Measurements from ENCODE around the gene MDM2. TPM values are rescaled to one million over a fixed set of nuclear protein-coding genes. Genes with fewer than 3 reads are reported as not detected.

Gene MDM2
- total RNA-seq, 1 experiment from 2014 or later: 207 TPM

DNA sequence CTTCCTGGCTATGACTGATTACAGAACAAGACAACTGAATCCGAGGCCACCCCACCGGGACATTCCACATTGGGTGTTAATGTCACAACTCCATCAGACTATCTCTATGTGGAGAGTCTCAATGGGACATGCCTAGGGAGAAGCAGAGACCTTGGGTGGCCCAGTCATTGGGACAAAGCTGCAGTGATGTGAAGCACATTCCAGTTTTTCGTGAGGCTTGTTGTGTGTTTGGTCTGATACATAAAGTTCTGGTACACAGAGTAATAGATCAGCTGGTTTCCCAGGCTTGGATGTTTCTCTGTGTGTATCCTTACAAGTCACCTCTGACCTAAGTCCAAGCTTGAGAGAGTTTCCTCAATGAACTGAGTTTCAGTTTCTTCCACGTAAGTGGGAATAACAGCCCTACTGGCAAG lies 82.7 kb downstream of the MDM2 start:
- Mint-ChIP-seq H3K27ac (no peak overlapping the region), H3K4me1 (no peaks in the 10 kb centered on the region), H3K27me3 (ENCODE audit: low read depth) (no peaks in the 10 kb centered on the region), H3K36me3 (no peaks in the 10 kb centered on the region), H3K4me3 (no peak overlapping the region), H3K9me3 (no peaks in the 10 kb centered on the region)
- POLR2A ChIA-PET: no interaction called here
- DNase-seq (ENCODE audit: low spot score) (no peak), ATAC-seq (no peak)
- TF ChIP-seq FOXJ3 (CRISPR knock-in tag; IDR thresholded peaks at IDR 0.05; ENCODE audit: borderline replicate concordance): no peak
- no peak for TF ChIP-seq SP1 (CRISPR knock-in tag; conservative IDR thresholded peaks at IDR 0.05)
- CTCF ChIA-PET: interaction anchor here (0.6 kb wide), 1 partner anchor 18 kb away, joined by 8 read pairs; no protein-coding TSS in a partner anchor

- no peaks in the 10 kb centered on the region for H3K36me3 Mint-ChIP-seq
- no peaks in the 10 kb centered on the region for H3K27me3 Mint-ChIP-seq (ENCODE audit: low read depth)
- ATAC-seq (no peak), DNase-seq (ENCODE audit: low spot score) (no peak)
- no peak overlapping the region for H3K4me3 Mint-ChIP-seq
- no peaks in the 10 kb centered on the region for H3K4me1 Mint-ChIP-seq
- H3K27ac Mint-ChIP-seq: no peak overlapping the region
- CTCF ChIA-PET: interaction anchor here (0.6 kb wide), 1 partner anchor 19 kb away, joined by 8 read pairs; no protein-coding TSS in a partner anchor
- no peaks in the 10 kb centered on the region for H3K9me3 Mint-ChIP-seq
- TF ChIP-seq ATF2 (CRISPR knock-in tag; IDR thresholded peaks at IDR 0.05; ENCODE audit: borderline replicate concordance, low read depth) (no peak), ZNF671 (CRISPR knock-in tag; IDR thresholded peaks at IDR 0.05) (no peak), EMX1 (CRISPR knock-in tag; IDR thresholded peaks at IDR 0.05) (no peak), JUN (CRISPR knock-in tag; IDR thresholded peaks at IDR 0.05) (no peak), ZNF219 (CRISPR knock-in tag; IDR thresholded peaks at IDR 0.05; ENCODE audit: borderline replicate concordance) (no peak), AFF4 (CRISPR knock-in tag; IDR thresholded peaks at IDR 0.05; ENCODE audit: borderline replicate concordance) (no peak), ZNF396 (CRISPR knock-in tag; IDR thresholded peaks at IDR 0.05; ENCODE audit: borderline replicate concordance) (no peak), ETV6 (CRISPR knock-in tag; IDR thresholded peaks at IDR 0.05) (no peak), ATF1 (CRISPR knock-in tag; IDR thresholded peaks at IDR 0.05) (no peak), TEAD1 (CRISPR knock-in tag; IDR thresholded peaks at IDR 0.05) (no peak), CBFB (CRISPR knock-in tag; IDR thresholded peaks at IDR 0.05; ENCODE audit: low read depth) (no peak), SMAD3 (CRISPR knock-in tag; IDR thresholded peaks at IDR 0.05; ENCODE audit: borderline replicate concordance) (no peak), ZNF232 (CRISPR knock-in tag; IDR thresholded peaks at IDR 0.05) (no peak)
- TF ChIP-seq, protein P1, sequence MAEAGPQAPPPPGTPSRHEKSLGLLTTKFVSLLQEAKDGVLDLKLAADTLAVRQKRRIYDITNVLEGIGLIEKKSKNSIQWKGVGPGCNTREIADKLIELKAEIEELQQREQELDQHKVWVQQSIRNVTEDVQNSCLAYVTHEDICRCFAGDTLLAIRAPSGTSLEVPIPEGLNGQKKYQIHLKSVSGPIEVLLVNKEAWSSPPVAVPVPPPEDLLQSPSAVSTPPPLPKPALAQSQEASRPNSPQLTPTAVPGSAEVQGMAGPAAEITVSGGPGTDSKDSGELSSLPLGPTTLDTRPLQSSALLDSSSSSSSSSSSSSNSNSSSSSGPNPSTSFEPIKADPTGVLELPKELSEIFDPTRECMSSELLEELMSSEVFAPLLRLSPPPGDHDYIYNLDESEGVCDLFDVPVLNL (CRISPR knock-in tag; IDR thresholded peaks at IDR 0.05; ENCODE audit: borderline replicate concordance, low read depth): no peak
- TF ChIP-seq, protein P2, sequence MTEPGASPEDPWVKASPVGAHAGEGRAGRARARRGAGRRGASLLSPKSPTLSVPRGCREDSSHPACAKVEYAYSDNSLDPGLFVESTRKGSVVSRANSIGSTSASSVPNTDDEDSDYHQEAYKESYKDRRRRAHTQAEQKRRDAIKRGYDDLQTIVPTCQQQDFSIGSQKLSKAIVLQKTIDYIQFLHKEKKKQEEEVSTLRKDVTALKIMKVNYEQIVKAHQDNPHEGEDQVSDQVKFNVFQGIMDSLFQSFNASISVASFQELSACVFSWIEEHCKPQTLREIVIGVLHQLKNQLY (CRISPR knock-in tag; IDR thresholded peaks at IDR 0.05): no peak
- TF ChIP-seq, protein P3, sequence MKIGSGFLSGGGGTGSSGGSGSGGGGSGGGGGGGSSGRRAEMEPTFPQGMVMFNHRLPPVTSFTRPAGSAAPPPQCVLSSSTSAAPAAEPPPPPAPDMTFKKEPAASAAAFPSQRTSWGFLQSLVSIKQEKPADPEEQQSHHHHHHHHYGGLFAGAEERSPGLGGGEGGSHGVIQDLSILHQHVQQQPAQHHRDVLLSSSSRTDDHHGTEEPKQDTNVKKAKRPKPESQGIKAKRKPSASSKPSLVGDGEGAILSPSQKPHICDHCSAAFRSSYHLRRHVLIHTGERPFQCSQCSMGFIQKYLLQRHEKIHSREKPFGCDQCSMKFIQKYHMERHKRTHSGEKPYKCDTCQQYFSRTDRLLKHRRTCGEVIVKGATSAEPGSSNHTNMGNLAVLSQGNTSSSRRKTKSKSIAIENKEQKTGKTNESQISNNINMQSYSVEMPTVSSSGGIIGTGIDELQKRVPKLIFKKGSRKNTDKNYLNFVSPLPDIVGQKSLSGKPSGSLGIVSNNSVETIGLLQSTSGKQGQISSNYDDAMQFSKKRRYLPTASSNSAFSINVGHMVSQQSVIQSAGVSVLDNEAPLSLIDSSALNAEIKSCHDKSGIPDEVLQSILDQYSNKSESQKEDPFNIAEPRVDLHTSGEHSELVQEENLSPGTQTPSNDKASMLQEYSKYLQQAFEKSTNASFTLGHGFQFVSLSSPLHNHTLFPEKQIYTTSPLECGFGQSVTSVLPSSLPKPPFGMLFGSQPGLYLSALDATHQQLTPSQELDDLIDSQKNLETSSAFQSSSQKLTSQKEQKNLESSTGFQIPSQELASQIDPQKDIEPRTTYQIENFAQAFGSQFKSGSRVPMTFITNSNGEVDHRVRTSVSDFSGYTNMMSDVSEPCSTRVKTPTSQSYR (CRISPR knock-in tag; IDR thresholded peaks at IDR 0.05): no peak
- POLR2A ChIA-PET: no interaction called here
Observed at GRCh38 chr12:68891141-68891540, 83.2 kb downstream of the MDM2 start.
